Lower leg skin (tissue), 4 donors: ENCODE data around the gene MISP. TPM values are rescaled to one million over a fixed set of nuclear protein-coding genes. Genes with fewer than 3 reads are reported as not detected.

Experiments
- DNase-seq, 2 donors: peaks; one replicate each; pipeline ENCODE4 v3.0.0-alpha.2; 2019; ENCODE audit warnings: low spot score in 2 of 2
- H3K4me3 ChIP-seq: fragments of 200-600 bp; sonication (generic); 2 replicates; pipeline ENCODE4 v1.5.1; 2017; ENCODE audit warnings: mild to moderate bottlenecking, low read depth; ENCODE audit not compliant: poor library complexity, severe bottlenecking
- CTCF ChIP-seq, 3 donors: fragments of 450-650 bp; IDR thresholded peaks; one replicate each; pipeline ENCODE4 v1.5.1; 2016; ENCODE audit warnings: antibody characterized with exemption in 3 of 3, mild to moderate bottlenecking in 3 of 3, moderate library complexity in 2 of 3
- POLR2A ChIP-seq, 2 donors: fragments of 450-650 bp; IDR thresholded peaks; one replicate each; pipeline ENCODE4 v1.6.1; 2016 to 2017; ENCODE audit warnings: antibody characterized with exemption in 2 of 2, mild to moderate bottlenecking in 1 of 2, moderate library complexity in 1 of 2
- WGBS, 2 donors: methylation state at CpG; one replicate each; pipeline ENCODE4 v1.1.5; 2018; 5-methylcytosine and 5-hydroxymethylcytosine counted together
- intact Hi-C: fragments of 100-400 bp; cut with DNase I; formaldehyde crosslinking; loops from one replicate; pipeline ENCODE4 v1.15.0; 2023; ENCODE audit warnings: low total_unique reads
- total RNA-seq, 4 donors: library from RNA; depleted of rRNA; stranded (reverse); fragments of >200 nt; gene quantifications; one replicate each; pipeline ENCODE4 v1.1.0, GENCODE V29; 2016

The MISP gene
- total RNA-seq, 4 donors from 2014 or later: 0.08 to 2.8 (median 0.92) TPM

GRCh38 chr19:722553-723101, 28.3 kb upstream of the MISP start:
- TF ChIP-seq POLR2A (IDR thresholded peaks at IDR 0.05) (no peak), CTCF (IDR thresholded peaks at IDR 0.05) (no peak)
- intact Hi-C loops: no loop called here
- WGBS, 2 donors: 46 to 57% methylated on average over 15 to 17 of the region's 17 CpGs
- no peak overlapping the region for H3K4me3 ChIP-seq
- DNase-seq: no peak

- no peak for TF ChIP-seq CTCF (IDR thresholded peaks at IDR 0.05)
- TF ChIP-seq POLR2A (IDR thresholded peaks at IDR 0.05): no peak
- intact Hi-C loops: no loop called here
- no peak for DNase-seq
- 90 to 91% methylated on average over 13 of the region's 13 CpGs for WGBS, 2 donors
- no peak overlapping the region for H3K4me3 ChIP-seq
These were observed 27.7 kb upstream of the MISP start for GRCh38 chr19:723247-723646.

- no peak for DNase-seq
- intact Hi-C loops: no loop called here
- no peak overlapping the region for H3K4me3 ChIP-seq
- no peak for TF ChIP-seq POLR2A (IDR thresholded peaks at IDR 0.05)
- TF ChIP-seq CTCF (IDR thresholded peaks at IDR 0.05): no peak
- 95% methylated on average over 18 of the region's 18 CpGs for WGBS, 2 donors
These were observed 27.2 kb upstream of the MISP start for GRCh38 chr19:723714-724113.

GRCh38 chr19:725461-726089, 25.3 kb upstream of the MISP start:
- no peak overlapping the region for H3K4me3 ChIP-seq
- no peak for DNase-seq
- 85 to 92% methylated on average over 13 of the region's 13 CpGs for WGBS, 2 donors
- intact Hi-C loops: no loop called here
- no peak for TF ChIP-seq POLR2A (IDR thresholded peaks at IDR 0.05)
- no peak for TF ChIP-seq CTCF (IDR thresholded peaks at IDR 0.05)

GRCh38 chr19:726993-727956, 23.6 kb upstream of the MISP start:
- no peak for DNase-seq
- TF ChIP-seq POLR2A (IDR thresholded peaks at IDR 0.05) (no peak), CTCF (IDR thresholded peaks at IDR 0.05) (peak in 1 of 3 donors; percentile 96)
- intact Hi-C loops: no loop called here
- 78 to 85% methylated on average over 37 to 38 of the region's 43 CpGs for WGBS, 2 donors
- H3K4me3 ChIP-seq: no peak overlapping the region
